GM12878 (cell line): ENCODE results near the gene COL15A1.

Experiments used
- SMC3 ChIP-seq: IDR thresholded peaks from 2 replicates; pipeline ENCODE4 v1.6.1; 2011; ENCODE audit warnings: low read length, improper control_type of control experiment, borderline replicate concordance
- YBX1 ChIP-seq: fragments of 450-650 bp; IDR thresholded peaks from 2 replicates; pipeline ENCODE4 v1.6.1; 2016; ENCODE audit warnings: antibody characterized with exemption
- ZNF207 ChIP-seq: fragments of 450-650 bp; IDR thresholded peaks from 2 replicates; pipeline ENCODE4 v1.6.1; 2014; ENCODE audit warnings: antibody characterized with exemption, mild to moderate bottlenecking, borderline replicate concordance
- ZSCAN29 ChIP-seq: fragments of 450-650 bp; IDR thresholded peaks from 2 replicates; pipeline ENCODE4 v1.6.1; 2017; ENCODE audit warnings: mild to moderate bottlenecking, moderate library complexity

- no peak for TF ChIP-seq ZSCAN29
- no peak for TF ChIP-seq SMC3
- TF ChIP-seq YBX1 = no peak
- TF ChIP-seq ZNF207 = no peak
These were observed 1.7 kb upstream of the COL15A1 start for GRCh38 chr9:98941946-98942523.
